ENCODE results near the gene TMEM101.
"Not testable (repeated sequence)": the region's sequence is repeated elsewhere in the genome, so short reads cannot be mapped to it uniquely, and the experiment has no call there.

The TMEM101 gene

DNA sequence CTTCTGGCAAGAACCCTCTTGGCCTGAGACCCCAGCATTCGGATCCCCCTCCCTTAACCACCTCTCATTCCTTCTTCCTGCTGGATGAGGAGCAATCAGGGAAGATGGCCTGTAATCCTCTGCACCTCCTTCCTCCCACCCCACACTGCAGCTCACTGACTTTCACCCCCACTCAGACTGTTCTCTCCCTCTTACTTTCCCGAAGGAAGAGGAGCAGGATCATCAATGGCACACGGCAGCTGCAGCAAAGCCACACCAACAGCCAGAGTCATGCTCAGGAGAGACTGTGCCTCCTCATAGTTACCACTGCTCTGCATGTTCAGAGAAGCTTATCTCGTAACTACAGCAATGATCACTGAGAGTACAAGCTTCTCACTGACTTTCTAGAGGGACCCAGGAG lies 10.1 kb upstream of the TMEM101 start:
- H3K4me2 ChIP-seq: no peak overlapping the region
- peaks cover 69% of the 10 kb centered on the region for H3K36me3 ChIP-seq
- H3K27me3 ChIP-seq: no peaks in the 10 kb centered on the region; the same call in 1 of the 2 replicates
- no peak overlapping the region for H3K27ac ChIP-seq
- peaks cover 11% of the 10 kb centered on the region; the same call in 1 of the 2 replicates for H4K20me1 ChIP-seq
- no peak overlapping the region for H3K9ac ChIP-seq
- H3K4me3 ChIP-seq: no peak overlapping the region
- peaks cover 27% of the 10 kb centered on the region; the same call in 1 of the 2 replicates for H3K4me1 ChIP-seq
- H3K9me3 ChIP-seq: no peaks in the 10 kb centered on the region
- no peak for TF ChIP-seq Cebpa-rat (IDR thresholded peaks at IDR 0.05)

DNA sequence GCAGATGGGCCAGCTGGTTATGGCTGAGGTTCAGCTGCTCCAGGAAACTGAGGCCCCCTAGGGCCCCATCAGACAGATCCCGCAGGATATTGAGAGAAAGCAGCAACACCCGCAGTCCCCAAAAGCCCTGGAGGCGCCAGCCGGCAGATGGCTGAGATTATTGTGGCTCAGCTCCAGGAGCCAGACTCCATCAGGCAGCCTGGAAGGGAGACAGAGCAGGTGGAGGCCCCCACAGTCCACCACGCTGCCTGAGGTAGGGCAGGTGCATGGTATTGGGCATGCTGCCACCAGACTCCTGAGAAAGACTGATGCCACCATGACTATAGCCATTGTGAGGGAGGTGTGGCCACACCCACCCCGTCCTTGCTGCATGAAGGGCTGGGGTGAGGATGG lies 9.5 kb upstream of the TMEM101 start:
- no peak overlapping the region for H3K9ac ChIP-seq

DNA sequence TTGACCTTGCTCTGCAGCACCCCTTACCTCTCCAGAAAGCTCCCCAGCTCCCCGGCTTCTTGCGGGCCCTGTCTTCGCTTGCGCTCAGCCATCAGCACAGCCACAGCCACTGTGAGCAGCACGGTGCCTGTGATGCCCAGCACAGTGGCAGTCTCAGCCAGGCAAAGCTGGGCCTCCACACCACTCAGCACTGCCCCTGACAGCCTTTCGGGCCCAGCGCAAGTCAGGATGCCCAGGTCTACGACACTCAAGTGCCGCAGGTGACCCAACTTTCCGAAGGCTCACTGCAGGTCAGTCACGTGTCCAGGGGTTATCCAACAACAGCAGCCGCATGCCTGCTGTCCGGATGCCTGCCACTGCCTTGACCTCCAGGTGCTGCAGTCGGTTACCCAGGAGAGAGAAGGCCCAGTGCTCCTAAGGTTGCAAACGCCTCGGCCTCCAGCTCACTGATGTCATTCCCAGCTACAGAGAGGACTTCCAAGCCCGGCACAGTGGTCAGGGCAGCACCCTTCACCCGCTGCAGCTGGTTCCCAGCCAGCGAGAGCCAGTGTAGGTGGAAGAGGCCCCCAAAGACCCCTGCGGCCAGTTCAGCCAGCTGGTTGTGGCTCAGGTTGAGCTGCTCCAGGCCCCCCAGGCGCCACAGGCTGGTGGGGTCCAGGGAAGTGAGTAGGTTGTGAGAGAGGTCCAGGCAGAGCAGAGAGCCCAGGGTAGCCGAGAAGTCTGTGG lies 8.9 kb upstream of the TMEM101 start:
- H3K36me3 ChIP-seq: peaks cover 60% of the 10 kb centered on the region
- TF ChIP-seq Cebpa-rat (IDR thresholded peaks at IDR 0.05): no peak
- no peaks in the 10 kb centered on the region for H3K9me3 ChIP-seq
- H3K4me2 ChIP-seq: no peak overlapping the region
- H3K27ac ChIP-seq: no peak overlapping the region
- H3K4me1 ChIP-seq: peaks cover 27% of the 10 kb centered on the region; the same call in 1 of the 2 replicates
- H3K27me3 ChIP-seq: no peaks in the 10 kb centered on the region; the same call in 1 of the 2 replicates
- no peaks in the 10 kb centered on the region for H4K20me1 ChIP-seq
- no peak overlapping the region for H3K9ac ChIP-seq
- no peak overlapping the region for H3K4me3 ChIP-seq

More for the DNA sequence above, 9.5 kb upstream of the TMEM101 start:
- H3K4me2 ChIP-seq: 0 out of 2 replicates have a peak overlapping the region, but pooled peaks have one; percentile 3
- H3K4me3 ChIP-seq: no peak overlapping the region
- no peak overlapping the region for H3K27ac ChIP-seq
- peaks cover 65% of the 10 kb centered on the region for H3K36me3 ChIP-seq
- no peaks in the 10 kb centered on the region; the same call in 1 of the 2 replicates for H3K27me3 ChIP-seq
- no peak for TF ChIP-seq Cebpa-rat (IDR thresholded peaks at IDR 0.05)
- peaks cover 5% of the 10 kb centered on the region; the same call in 1 of the 2 replicates for H4K20me1 ChIP-seq
- no peaks in the 10 kb centered on the region for H3K9me3 ChIP-seq
- peaks cover 27% of the 10 kb centered on the region; the same call in 1 of the 2 replicates for H3K4me1 ChIP-seq

DNA sequence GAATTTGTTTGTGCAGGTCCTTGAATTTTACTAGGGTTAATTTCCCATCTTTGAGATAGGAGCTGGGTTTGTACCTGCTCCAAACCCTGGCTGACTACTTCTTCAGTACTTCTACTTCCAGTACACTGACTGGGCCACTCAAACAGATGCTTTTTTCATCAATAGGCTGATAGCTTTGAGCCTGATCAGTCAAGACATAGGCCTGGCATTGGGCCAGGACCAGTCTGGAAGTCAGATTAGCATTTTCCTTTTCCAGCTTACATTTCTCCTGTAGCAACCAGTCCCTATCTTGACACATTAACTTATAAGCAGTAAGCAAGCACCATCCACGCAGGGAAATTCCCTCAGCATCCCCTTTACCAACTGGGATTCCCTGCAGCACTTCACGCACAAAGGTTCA lies 7.5 kb upstream of the TMEM101 start:
- Histone ChIP-seq H3K36me3 (peaks cover 50% of the 10 kb centered on the region), H3K27me3 (no peaks in the 10 kb centered on the region; the same call in 1 of the 2 replicates), H3K9ac (no peak overlapping the region), H4K20me1 (no peaks in the 10 kb centered on the region), H3K4me3 (no peak overlapping the region), H3K4me2 (no peak overlapping the region), H3K9me3 (no peaks in the 10 kb centered on the region), H3K27ac (no peak overlapping the region), H3K4me1 (peaks cover 27% of the 10 kb centered on the region; the same call in 1 of the 2 replicates)
- no peak for TF ChIP-seq Cebpa-rat (IDR thresholded peaks at IDR 0.05)

DNA sequence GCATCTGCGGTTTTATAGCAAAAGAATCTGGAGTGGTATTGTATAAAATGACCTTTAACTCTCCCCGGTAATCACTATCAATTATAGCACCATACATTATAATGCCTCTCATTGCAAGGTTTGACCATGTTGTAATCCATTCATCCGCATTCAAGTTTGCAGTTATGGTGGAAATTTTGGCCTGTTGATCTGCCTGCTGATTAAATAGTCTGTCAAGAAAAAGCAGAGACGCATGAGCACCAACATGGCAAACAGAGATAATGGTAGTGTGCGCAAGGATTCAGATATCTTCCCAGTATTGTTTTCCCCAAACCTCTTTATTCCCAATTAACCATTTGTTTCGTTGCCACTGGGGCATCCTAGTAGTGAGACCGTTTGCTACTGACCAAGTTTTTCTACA lies 6.5 kb upstream of the TMEM101 start:
- Histone ChIP-seq H3K36me3 (peaks cover 50% of the 10 kb centered on the region), H3K4me1 (peaks cover 24% of the 10 kb centered on the region; the same call in 1 of the 2 replicates)
- not testable (repeated sequence) for H3K4me2 ChIP-seq, H3K9ac ChIP-seq, H3K27ac ChIP-seq, H3K9me3 ChIP-seq, H3K27me3 ChIP-seq, H4K20me1 ChIP-seq, H3K4me3 ChIP-seq

DNA sequence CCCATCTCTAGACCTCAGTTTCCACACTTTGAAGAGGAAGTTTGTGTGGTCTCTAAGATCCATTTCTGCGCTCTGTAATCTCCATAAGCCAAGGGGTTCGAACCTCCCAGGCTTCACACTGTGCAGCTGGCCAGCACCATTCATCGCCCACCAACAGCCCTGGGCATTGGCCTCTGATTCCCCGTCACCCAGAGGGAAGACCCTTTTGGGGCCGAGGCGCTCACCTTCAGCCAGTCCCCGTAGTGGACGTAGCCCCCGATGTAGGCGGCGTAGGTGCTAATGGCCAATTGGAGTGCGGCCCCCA lies 678 bp downstream of the TMEM101 start:
- Histone ChIP-seq H3K36me3 (peaks cover 32% of the 10 kb centered on the region; the same call in 1 of the 2 replicates), H4K20me1 (no peaks in the 10 kb centered on the region), H3K9ac (peak overlapping the region; percentile 89), H3K4me3 (peak overlapping the region; percentile 90), H3K27me3 (no peaks in the 10 kb centered on the region), H3K4me1 (peaks cover 40% of the 10 kb centered on the region), H3K9me3 (no peaks in the 10 kb centered on the region), H3K4me2 (peak overlapping the region; percentile 98), H3K27ac (peak overlapping the region; percentile 91)
- no peak for TF ChIP-seq Cebpa-rat (IDR thresholded peaks at IDR 0.05)

DNA sequence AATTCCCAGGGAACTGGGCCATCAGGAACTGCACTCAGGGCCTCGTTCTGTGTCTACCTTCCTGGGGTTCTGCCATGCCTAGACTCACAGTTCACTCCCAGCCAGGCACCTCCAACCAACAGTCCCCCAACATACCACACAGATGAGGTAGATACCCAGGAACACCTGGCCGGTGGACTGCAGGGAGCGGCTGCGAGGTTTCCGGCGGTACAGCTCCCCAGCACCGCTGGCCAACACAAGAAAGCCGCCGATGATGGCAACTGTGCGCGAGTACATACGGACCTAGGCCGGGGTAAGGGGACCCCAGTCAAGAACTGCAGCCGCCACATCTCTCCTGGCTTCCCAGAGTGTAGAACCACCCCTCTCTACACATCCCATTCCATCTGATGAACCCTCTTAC lies 1.9 kb downstream of the TMEM101 start:
- Histone ChIP-seq H3K36me3 (peaks cover 32% of the 10 kb centered on the region; the same call in 1 of the 2 replicates), H3K27me3 (no peaks in the 10 kb centered on the region), H3K27ac (no peak overlapping the region), H3K4me3 (no peak overlapping the region), H3K4me1 (peaks cover 52% of the 10 kb centered on the region), H3K4me2 (no peak overlapping the region), H3K9ac (no peak overlapping the region), H4K20me1 (0 out of 2 replicates have a peak, but pooled peaks cover 4% of the 10 kb centered on the region), H3K9me3 (no peaks in the 10 kb centered on the region)
- no peak for TF ChIP-seq Cebpa-rat (IDR thresholded peaks at IDR 0.05)

DNA sequence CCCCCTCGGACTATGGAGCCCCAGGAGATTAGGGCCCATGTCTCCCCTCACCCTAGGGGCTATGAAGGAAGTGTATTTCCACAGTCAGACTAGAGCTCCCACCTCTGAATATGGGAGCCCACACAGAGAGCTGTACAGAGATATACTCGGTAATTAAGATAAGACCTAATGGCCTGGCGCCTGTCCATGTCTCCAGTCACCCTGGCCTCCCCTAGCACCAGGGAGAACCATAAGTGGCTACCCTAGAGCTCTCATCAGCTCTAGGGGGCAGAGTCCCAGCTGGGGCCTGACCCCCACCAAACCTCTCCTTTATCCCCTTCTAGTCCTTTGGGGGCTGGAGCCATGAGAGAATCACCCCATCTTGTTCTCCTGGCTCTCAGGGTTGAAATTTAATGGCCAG lies 2.4 kb downstream of the TMEM101 start:
- Histone ChIP-seq H3K4me1 (peaks cover 57% of the 10 kb centered on the region), H3K4me3 (no peak overlapping the region), H3K9me3 (no peaks in the 10 kb centered on the region), H3K36me3 (peaks cover 32% of the 10 kb centered on the region; the same call in 1 of the 2 replicates), H3K4me2 (no peak overlapping the region), H3K27ac (no peak overlapping the region), H4K20me1 (0 out of 2 replicates have a peak, but pooled peaks cover 4% of the 10 kb centered on the region), H3K27me3 (peaks cover 2% of the 10 kb centered on the region; the same call in 1 of the 2 replicates), H3K9ac (no peak overlapping the region)
- no peak for TF ChIP-seq Cebpa-rat (IDR thresholded peaks at IDR 0.05)

DNA sequence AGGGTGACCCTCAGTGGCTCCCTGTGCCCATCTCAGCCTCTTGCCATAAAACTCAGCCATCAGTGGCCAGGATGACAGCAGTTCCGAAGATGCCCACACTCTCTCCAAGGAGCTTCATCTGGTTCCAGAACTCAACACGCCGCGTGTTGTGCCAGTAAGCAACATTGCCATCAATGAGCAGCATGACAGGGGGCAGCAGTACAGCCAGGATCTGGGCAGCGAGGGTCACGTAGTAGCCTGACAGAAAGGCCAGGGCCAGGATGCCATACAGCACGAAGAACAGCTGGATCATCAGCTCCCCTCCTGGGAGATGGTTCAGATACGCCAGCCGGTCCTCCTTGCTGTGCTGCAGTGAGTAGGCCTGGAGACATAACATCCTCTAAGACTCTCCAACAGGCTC lies 2.9 kb downstream of the TMEM101 start:
- TF ChIP-seq Cebpa-rat (IDR thresholded peaks at IDR 0.05): no peak
- Histone ChIP-seq H3K4me2 (peak overlapping the region; percentile 43; the same call in 1 of the 2 replicates), H3K4me1 (peaks cover 60% of the 10 kb centered on the region)

DNA sequence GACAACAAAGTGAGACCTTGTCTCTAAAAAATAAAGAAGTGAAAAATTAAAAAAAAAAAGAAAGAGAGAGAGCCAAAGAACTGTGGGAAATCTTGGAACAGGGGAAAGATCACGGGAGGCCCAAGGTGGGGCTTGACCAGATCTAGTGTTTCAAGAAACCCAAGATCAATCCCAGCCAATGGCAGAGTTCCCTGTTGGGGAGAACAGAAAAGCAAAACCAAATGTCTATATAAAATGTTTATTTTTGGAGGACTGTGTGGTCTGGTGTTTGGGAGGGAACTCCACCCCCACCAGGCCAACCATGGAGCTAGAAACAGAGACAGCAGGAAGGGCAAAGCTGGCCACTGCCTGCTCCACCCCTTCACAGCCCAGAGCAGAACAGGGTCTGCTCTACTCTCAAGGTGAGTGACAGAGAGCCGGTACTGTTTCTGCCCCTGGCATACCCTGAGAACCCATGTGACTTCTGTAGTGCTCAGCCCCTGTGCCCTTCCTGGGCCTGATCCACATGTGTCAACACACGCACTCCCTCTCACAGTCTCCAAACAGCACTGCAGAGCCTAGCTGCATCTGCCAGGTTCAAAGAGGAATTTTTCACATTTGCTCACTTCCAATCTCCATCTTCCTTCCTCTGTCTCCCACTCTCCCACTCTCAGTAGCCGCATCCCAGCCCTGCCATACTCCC lies 3.7 kb downstream of the TMEM101 start:
- Histone ChIP-seq H4K20me1 (peaks cover 9% of the 10 kb centered on the region), H3K4me3 (no peak overlapping the region), H3K36me3 (peaks cover 32% of the 10 kb centered on the region; the same call in 1 of the 2 replicates), H3K27me3 (peaks cover 15% of the 10 kb centered on the region), H3K4me2 (peak overlapping the region; percentile 43), H3K27ac (no peak overlapping the region), H3K4me1 (peaks cover 65% of the 10 kb centered on the region), H3K9me3 (no peaks in the 10 kb centered on the region), H3K9ac (peak overlapping the region; percentile 49)
- TF ChIP-seq Cebpa-rat (IDR thresholded peaks at IDR 0.05): no peak

More for the DNA sequence above, 2.9 kb downstream of the TMEM101 start:
- H3K36me3 ChIP-seq: peaks cover 32% of the 10 kb centered on the region; the same call in 1 of the 2 replicates
- H3K27ac ChIP-seq: no peak overlapping the region
- no peaks in the 10 kb centered on the region for H3K9me3 ChIP-seq
- H3K9ac ChIP-seq: 0 out of 2 replicates have a peak overlapping the region, but pooled peaks have one; percentile 49
- 0 out of 2 replicates have a peak, but pooled peaks cover 4% of the 10 kb centered on the region for H4K20me1 ChIP-seq
- H3K27me3 ChIP-seq: peaks cover 7% of the 10 kb centered on the region
- no peak overlapping the region for H3K4me3 ChIP-seq

Data from BLaER1 (cell line).